Activated T-helper 1 cell treated with Interleukin-2 at 50 U/mL for 16 hours (primary cell): Measurements from ENCODE around the gene SMARCD1.
"Not testable (repeated sequence)": the region's sequence is repeated elsewhere in the genome, so short reads cannot be mapped to it uniquely, and the experiment has no call there.

Experiments
- DNase-seq: peaks from one replicate; pipeline ENCODE4 v3.0.0-alpha.2; 2020; ENCODE audit warnings: low read depth

Gene SMARCD1

DNA sequence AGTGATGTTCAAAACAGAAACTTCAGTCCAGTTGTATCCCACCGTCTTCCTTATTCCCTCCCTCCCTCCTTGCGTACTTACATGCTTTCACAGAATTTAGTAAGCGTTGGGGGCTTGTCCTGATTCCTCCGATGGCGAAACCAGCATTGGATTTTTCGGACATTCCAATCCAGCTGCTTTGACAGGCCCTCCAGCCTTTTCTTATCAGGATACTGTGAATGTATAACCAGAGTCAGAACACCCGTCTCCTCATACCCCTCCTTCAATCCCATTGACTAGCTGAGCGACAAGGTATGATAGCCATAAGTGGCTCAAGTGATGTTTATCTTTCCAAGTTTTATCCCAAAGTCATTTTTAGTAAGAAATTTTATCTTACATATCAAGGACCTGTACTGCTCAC, 57.9 kb downstream of the SMARCD1 start:
- DNase-seq, result no peak

DNA sequence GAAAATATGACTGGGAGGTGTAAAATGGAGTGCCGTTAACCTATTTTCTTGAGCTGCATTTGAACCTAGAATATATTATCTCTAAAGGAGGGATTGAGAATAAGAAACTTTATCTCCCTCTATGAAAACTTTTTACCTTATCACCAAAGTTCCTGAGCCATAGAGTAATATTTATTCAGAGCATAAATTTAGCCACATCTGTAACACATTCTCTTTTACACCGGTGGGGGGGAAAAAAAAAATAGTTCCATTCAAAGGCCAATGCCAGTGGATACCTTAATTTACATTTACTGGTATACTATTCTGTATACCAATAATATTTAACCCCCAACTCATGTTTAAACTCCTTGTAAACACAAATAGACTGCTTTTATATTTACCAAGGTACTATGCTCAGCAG, 60.3 kb downstream of the SMARCD1 start:
- no peak for DNase-seq

- no peak for DNase-seq
Measured at GRCh38 chr12:50147281-50147680, 62.1 kb downstream of the SMARCD1 start.

- not testable (repeated sequence) for DNase-seq
Measured at GRCh38 chr12:50148011-50148410, 62.9 kb downstream of the SMARCD1 start.

GRCh38 chr12:50149311-50149710, 64.2 kb downstream of the SMARCD1 start:
- no peak for DNase-seq
